K562 (cell line): ENCODE results near the gene MED29. TPM values are rescaled to one million over a fixed set of nuclear protein-coding genes. Genes with fewer than 3 reads are reported as not detected.
A peak's percentile ranks its signal among the peaks of the same experiment; 100 is the strongest.

Source experiments
- ARID3A ChIP-seq: IDR thresholded peaks from 2 replicates; pipeline ENCODE4 v1.6.1; 2012; ENCODE audit warnings: low read depth, low read length, improper control_type of control experiment, borderline replicate concordance
- CTBP1 ChIP-seq: fragments of 450-650 bp; IDR thresholded peaks from 2 replicates; pipeline ENCODE4 v1.6.1; 2016; ENCODE audit warnings: borderline replicate concordance
- CXXC5 ChIP-seq: fragments of 250-450 bp; sonication (Bioruptor Pico); IDR thresholded peaks from 2 replicates; pipeline ENCODE4 v1.8.0; 2022; ENCODE audit warnings: inconsistent platforms, mild to moderate bottlenecking, moderate library complexity
- ETV5 ChIP-seq: sonication (generic); formaldehyde crosslinking; IDR thresholded peaks from 2 replicates; pipeline ENCODE4 v1.4.0; 2020; ENCODE audit warnings: low read depth, mild to moderate bottlenecking, missing genetic modification reagents
- HINFP ChIP-seq: fragments of 450-650 bp; conservative IDR thresholded peaks from 2 replicates; pipeline ENCODE4 v1.6.1; 2016; ENCODE audit warnings: missing genetic modification characterization, low read depth, mild to moderate bottlenecking, control low read depth, missing compliant biosample characterization
- HMG20A ChIP-seq: fragments of 450-650 bp; formaldehyde crosslinking; conservative IDR thresholded peaks from 2 replicates; pipeline ENCODE4 v1.4.0; 2020; ENCODE audit warnings: mild to moderate bottlenecking, mixed read lengths
- HMG20B ChIP-seq: fragments of 250-450 bp; sonication (Bioruptor Pico); IDR thresholded peaks from 2 replicates; pipeline ENCODE4 v1.5.0; 2021; ENCODE audit warnings: mild to moderate bottlenecking
- HOXB6 ChIP-seq: fragments of 250-450 bp; sonication (Bioruptor Pico); IDR thresholded peaks from 2 replicates; pipeline ENCODE4 v1.5.1; 2022; ENCODE audit warnings: mild to moderate bottlenecking, borderline replicate concordance
- MLX ChIP-seq, 2 experiments: fragments of 450-650 bp in 1 of 2; sonication (generic) in 1 of 2; formaldehyde crosslinking; conservative IDR thresholded peaks; 2 replicates each; pipeline versions ENCODE4 v1.4.0 to v1.8.1; 2020 to 2022; ENCODE audit warnings: mild to moderate bottlenecking in 1 of 2, missing genetic modification reagents in 1 of 2
- POLR2B ChIP-seq: fragments of 450-650 bp; IDR thresholded peaks from 2 replicates; pipeline ENCODE4 v1.6.1; 2018; ENCODE audit warnings: low read depth; ENCODE audit not compliant: partially characterized antibody
- RB1 ChIP-seq: fragments of 450-650 bp; IDR thresholded peaks from 2 replicates; pipeline ENCODE4 v1.6.1; 2017; ENCODE audit warnings: low read depth, mild to moderate bottlenecking
- SAP30 ChIP-seq: fragments of 200-600 bp; sonication (generic); IDR thresholded peaks from 2 replicates; pipeline ENCODE4 v1.6.1; 2012; ENCODE audit warnings: borderline replicate concordance, low read depth, mild to moderate bottlenecking, moderate library complexity, low read length, control low read depth, inconsistent platforms; ENCODE audit not compliant: insufficient read depth, poor library complexity, severe bottlenecking
- SLC30A9 ChIP-seq: fragments of 250-450 bp; sonication (Bioruptor Pico); IDR thresholded peaks from 2 replicates; pipeline ENCODE4 v1.8.0; 2022; ENCODE audit warnings: mild to moderate bottlenecking, moderate library complexity
- THAP12 ChIP-seq: fragments of 250-450 bp; sonication (Bioruptor Pico); IDR thresholded peaks from 2 replicates; pipeline ENCODE4 v1.9.0; 2021; ENCODE audit warnings: mild to moderate bottlenecking, inconsistent platforms
- TRIM28 ChIP-seq: fragments of 450-650 bp; IDR thresholded peaks from 2 replicates; pipeline ENCODE4 v1.6.1; 2017
- ZNF589 ChIP-seq: fragments of 200-800 bp; sonication (Bioruptor generic); IDR thresholded peaks from 2 replicates; pipeline ENCODE4 v1.6.1; 2016; ENCODE audit warnings: low read depth, missing genetic modification characterization, missing compliant biosample characterization
- ZNF717 ChIP-seq: fragments of 250-450 bp; sonication (Bioruptor Pico); IDR thresholded peaks from 2 replicates; pipeline ENCODE4 v1.5.0; 2021
- ZNF740 ChIP-seq, 3 experiments: fragments of 200-800 bp in 1 of 3; sonication (Bioruptor generic) in 1 of 3; sonication (generic) in 1 of 3; formaldehyde crosslinking in 1 of 3; IDR thresholded peaks; 2 replicates each; pipeline versions ENCODE4 v1.6.1 to v1.8.0; 2016 to 2022; ENCODE audit warnings: mild to moderate bottlenecking in 2 of 3, missing compliant biosample characterization in 2 of 3, missing genetic modification characterization in 2 of 3, missing genetic modification reagents in 1 of 3
- polyA plus RNA-seq, 8 experiments: library from polyadenylated mRNA; depleted of rRNA in 4 of 8; stranded (reverse) in 5 of 8; unstranded in 3 of 8; fragments of >200 nt; fragmentation: Nextera tagmentation in 2 of 8; fragmentation: Illumina TruSeq in 1 of 8; extraction: Ambion mirVana in 2 of 8; extraction: Trizol in 1 of 8; gene quantifications; 2 replicates each; pipeline versions ENCODE4 v1.2.1 to v1.2.3, GENCODE V29; 2011 to 2014; ENCODE audit warnings: inconsistent platforms in 1 of 8, missing spikeins in 1 of 8
- total RNA-seq, 7 experiments: library from RNA; depleted of rRNA in 6 of 7; stranded (reverse); fragments of >200 nt in 6 of 7; fragmentation: Illumina TruSeq in 2 of 7; extraction: Trizol in 2 of 7; gene quantifications; 2 replicates each; pipeline versions ENCODE4 v1.2.1 to v1.2.3, GENCODE V29; 2011 to 2021; ENCODE audit warnings: low replicate concordance in 1 of 7

The MED29 gene
- total and polyA plus RNA-seq, 9 of the 15 experiments (the other 6 are each of a cell fraction or from before 2014, with no cell fraction given), result 1.8 to 22.6 (median 12.4) TPM

- TF ChIP-seq SAP30 (peak; percentile 78), SLC30A9 (CRISPR knock-in tag) (no peak), ARID3A (peak; percentile 86), CTBP1 (0 out of 2 replicates have a peak, but pooled peaks have one; percentile 50), TRIM28 (0 out of 2 replicates have a peak, but pooled peaks have one; percentile 40), ZNF589 (peak; percentile 92), HOXB6 (CRISPR knock-in tag) (no peak), CXXC5 (CRISPR knock-in tag) (peak; percentile 94), ZNF717 (no peak), MLX (CRISPR knock-in tag; conservative IDR thresholded peaks at IDR 0.05) (no peak), POLR2B (peak; percentile 27), HMG20B (CRISPR knock-in tag) (no peak), HINFP (tag) (peak; percentile 55; the same call in 1 of the 2 replicates), ETV5 (CRISPR knock-in tag) (peak; percentile 98), RB1 (peak; percentile 95), ZNF740 (CRISPR knock-in tag; IDR thresholded peaks at IDR 0.05) (peak; percentile 4; the same call in 1 of the 2 replicates), ZNF740 (tag; IDR thresholded peaks at IDR 0.05) (peak in 1 of 2 experiments; percentile 79; a peak in 1 of 4 replicates), THAP12 (peak; percentile 71; the same call in 1 of the 2 replicates), HMG20A (CRISPR knock-in tag) (0 out of 2 replicates have a peak, but pooled peaks have one; percentile 42)
Measured at GRCh38 chr19:39412100-39412866, 21.1 kb downstream of the MED29 start, which contains the start of gene PLEKHG2 (continued).
